Glomerular visceral epithelial cell (primary cell): ENCODE results near the gene SULT4A1.
"Not testable (repeated sequence)": the region's sequence is repeated elsewhere in the genome, so short reads cannot be mapped to it uniquely, and the experiment has no call there.

Source experiments
- DNase-seq: peaks from one replicate; pipeline ENCODE4 v3.0.0-alpha.2; 2016; ENCODE audit errors: extremely low spot score

SULT4A1 gene

GRCh38 chr22:43886231-43886630 is 23.9 kb upstream of the SULT4A1 start:
- DNase-seq, result no peak

- DNase-seq, result no peak
Observed at GRCh38 chr22:43885786-43886185, 23.5 kb upstream of the SULT4A1 start.

DNA sequence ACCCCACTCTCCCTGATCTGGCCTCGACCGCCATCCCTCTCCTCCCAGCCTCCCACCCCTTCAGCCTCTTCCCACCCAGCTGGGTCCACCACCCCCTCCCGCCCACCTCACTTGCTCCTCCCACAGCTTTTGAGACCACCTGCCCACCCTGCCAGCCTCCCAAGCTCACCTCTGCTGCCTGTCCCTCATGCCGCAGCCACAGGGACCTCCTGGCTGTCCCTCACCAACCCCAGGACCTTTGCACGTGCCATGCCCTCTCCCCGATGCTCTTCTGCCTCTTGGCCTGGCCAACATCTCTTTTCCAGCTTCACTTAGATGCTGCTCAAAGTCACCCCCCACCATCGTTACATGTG is 23.0 kb upstream of the SULT4A1 start:
- DNase-seq, result no peak

DNA sequence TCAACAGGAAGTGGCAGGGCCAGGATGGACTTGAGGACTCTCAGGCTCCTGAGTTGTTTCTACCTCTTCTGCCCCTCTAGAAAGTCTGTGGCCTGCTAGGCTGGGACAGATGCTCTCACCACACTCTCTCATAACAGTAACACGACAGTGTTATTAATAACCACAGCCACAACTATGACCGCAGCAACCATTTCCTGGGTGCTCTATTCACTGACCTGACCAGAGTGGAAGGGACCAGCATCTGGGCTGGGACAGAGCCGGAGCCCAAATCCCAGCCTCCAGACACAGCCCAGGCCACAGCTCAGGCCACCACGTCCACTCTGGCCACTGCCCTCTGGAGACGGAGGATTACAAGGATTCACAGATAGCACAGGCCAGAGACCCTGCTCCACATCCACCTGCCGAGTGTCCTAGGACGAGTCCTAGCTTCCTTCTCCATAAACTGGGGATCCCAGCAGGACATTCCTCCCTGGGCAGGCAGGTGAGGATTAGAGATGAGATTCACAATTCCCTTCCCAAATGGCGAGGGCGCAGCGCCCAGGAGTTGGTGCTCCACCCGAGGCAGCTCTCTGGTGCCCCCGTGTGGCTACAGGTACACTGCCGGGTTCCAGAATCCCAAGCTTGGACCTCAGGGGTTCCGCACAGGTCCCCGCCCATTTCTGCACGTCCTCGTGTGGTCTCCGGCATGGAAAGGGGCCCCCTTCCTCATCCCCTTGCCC is 22.4 kb upstream of the SULT4A1 start:
- DNase-seq, result peak; percentile 48

- no peak for DNase-seq
Observed at GRCh38 chr22:43883719-43884415, 21.6 kb upstream of the SULT4A1 start.

DNA sequence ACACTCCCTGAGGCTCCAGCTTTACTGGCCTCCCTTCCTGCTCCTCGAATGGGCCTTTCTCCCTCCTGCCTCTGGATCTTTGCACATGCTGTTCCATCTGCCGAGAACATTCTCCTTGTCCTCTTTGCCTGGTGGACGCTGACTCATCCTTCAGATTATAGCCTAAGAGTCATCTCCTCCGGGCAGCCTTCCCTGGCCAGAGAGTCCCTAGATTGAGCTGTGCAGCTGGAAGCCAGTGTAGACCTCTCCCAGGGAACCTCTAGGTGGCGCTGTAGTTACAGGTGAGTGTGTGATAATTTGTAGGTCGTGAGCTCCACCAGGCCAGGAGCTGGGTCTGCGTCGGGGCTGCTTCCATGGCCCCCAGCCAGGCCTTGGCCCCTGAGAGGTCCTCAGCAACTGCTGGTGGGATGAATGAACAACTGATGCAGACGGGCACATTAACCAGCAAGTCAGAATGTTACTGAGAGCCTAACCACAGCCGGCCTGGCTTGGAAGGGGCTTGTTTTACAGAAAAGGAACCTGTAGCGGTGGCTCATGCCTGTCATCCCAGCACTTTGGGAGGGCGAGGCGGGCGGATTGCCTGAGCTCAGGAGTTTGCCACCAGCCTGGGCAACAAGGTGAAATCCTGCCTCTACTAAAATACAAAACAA is 20.8 kb upstream of the SULT4A1 start:
- DNase-seq, result peak; percentile 70

GRCh38 chr22:43882122-43882767 is 19.9 kb upstream of the SULT4A1 start:
- no peak for DNase-seq

DNA sequence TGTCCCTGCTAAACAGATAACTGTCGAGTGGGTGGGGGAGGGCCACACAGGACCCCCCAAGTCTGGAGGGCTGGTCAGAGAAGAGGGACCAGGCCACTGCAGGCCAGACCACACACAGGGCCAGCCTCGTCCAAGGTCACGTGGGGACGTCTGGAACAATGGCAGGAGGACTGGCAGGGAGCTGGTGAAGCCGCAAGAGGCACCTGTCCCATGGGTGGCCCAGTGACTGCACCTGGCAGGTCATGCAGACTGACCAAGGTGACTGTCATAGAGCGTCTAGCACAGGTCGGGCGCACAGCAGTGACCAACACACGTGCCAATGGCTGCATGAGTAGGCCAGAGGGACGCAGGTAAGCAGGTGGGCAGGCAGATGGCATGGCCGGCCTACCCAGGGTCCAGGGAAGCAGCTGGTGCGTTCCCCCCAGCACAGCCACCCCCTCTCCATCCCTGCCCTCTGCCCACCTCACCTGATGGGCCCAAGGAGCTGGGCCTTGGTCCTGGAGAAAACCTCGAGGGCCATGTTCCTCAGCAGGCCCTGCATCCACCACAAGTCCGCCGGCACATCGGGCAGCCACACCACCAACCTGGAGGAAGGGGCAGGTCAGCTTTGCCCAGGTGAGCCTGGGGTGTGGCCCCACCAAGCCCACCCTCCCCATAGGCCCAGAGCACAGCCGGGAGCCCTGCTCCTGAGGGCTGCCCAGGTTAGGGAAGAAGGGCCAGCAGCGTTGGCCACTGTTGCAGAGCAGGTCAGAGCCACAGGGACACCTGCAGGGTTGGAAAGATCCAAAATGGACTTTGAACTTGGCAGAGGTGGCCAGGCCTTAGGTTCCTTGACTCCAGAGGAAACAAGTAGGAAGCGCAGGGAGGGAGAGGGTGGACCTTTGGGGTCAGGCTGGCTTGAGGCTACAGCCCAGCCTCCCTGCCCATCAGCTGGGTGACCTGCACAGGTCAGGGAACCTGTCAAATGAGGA is 19.1 kb upstream of the SULT4A1 start:
- DNase-seq, result no peak

DNA sequence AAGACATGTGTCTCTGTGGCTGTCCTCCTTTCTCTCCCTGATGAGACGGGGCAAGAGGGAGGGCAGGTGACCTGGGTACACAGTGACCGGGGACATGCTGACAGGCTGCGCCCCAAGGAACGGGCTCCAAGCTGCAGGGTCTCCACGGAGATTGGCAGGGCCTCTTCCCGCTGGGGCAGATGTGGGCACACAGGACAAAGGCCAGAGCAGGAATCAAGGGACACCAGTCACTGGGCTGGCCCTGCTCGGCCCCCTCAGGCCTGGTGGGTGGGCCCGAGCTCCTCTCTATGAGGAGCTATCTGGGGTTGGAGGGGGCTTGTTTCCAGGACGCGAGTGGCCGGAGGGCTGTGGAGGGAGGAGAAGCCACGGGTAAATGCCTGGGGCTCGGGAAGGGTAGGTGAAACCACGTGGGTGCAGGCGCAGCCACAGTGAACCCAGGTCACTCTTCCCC is 18.3 kb upstream of the SULT4A1 start:
- no peak for DNase-seq

DNA sequence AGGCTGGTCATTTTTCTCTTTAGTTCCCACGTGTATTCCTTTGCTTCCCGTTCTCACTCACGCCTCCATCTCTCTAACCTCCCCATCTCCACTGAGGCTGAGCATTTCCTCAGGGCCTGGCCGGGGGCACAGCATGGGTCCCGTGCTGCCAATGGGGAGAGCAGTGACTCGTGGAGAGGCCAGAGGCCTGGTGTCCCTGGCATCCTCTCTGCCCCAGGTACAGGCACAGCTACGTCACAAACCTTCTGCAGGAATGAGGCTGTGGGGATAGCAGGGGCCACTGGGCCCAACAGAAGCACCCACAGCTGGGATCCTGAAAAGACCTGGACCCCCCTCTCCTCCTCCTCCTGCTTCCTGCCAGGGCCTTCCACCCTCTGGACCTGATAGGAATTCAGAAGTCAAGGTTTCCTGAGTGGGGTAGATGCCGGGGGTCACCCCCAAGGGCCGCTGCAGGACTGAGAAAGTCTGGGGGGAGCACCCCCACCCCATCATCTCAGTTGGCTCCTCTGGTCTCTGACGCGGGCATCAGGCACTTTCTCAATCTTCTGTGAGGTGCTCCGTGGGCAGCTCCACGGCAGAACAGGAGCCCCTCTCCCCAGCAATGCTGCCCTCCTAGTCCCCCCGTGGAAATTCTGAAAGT is 17.7 kb upstream of the SULT4A1 start:
- no peak for DNase-seq

GRCh38 chr22:43878831-43879550 is 16.7 kb upstream of the SULT4A1 start:
- no peak for DNase-seq

DNA sequence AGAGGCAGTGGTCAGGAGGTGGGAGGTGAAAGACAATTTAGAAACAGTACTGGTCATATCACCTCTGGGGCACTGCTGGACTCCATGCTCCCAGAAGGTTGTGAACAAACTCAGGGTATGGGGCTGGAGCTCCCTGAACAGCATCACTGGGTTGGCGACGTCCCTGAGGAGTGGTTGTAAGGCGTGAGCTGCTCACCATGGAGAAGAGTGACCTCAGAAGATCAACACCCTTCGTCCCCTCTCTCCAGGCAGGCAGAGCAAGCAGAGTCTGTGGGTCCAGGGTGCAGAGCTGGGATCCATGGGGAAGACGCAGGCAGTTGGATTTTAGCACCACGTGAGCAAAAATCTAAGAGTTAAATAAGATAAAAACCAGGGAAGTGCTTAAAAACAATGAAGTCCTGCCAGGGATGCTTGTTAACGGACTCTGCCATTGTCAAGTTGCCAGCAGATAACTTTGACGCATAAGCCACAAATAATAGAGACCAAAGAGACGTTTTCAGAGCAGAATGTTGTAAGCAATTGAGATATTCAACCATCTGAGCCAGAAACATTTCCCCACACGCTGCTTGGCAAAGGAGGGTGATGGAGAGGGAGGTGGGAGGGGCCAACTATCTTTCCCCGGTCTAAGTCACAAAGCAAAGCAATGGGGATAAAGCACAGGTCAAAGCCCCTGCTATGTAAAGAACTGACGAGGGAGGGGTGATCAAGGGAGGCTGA is 15.9 kb upstream of the SULT4A1 start:
- no peak for DNase-seq

DNA sequence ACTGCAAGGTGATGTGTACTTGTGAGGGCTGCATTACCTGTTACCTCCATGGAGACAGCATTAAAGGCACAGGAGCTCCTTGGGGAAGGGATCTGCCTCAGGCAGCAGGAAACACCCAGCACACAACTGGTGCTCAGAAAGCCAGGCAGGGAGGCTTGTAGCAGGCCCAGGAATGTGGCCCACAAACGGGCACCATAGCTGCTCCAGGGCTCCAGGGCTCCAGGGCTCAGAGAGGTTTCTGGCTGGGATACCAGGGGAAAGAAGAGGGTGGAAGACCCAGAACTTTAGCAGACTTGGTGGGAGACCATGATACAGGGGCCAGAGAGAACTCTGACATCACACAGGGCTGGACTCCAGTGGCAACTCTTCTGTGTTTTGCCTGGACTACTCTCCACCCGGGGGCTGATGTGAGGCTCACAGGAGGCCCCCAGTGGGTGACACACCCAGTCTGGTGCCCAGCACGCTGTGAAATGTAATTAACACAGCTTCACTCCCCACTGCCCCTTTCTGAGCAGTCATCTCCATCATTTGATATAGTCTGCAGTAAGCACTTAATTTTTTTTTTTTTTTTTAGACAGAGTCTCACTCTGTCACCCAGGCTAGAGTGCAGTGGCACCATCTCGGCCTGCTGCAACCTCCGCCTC is 14.7 kb upstream of the SULT4A1 start:
- DNase-seq, result no peak

GRCh38 chr22:43869799-43870198 is 7.5 kb upstream of the SULT4A1 start:
- DNase-seq, result no peak

DNA sequence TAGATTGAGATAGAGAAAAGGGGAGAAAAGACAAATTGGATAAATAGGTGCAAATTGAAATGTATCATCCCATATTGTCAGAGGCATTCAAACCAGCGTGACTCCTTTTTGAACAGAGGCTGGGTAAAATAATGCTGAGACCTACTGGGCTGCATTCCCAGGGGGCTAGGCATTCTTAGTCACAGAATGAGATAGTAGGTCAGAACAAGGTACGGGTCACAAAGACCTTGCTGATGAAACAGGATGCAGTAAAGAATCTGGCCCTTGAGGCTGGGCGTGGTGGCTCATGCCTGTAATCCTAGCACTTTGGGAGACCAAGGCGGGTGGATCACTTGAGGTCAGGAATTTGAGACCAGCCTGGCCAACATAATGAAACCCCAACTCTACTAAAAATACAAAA is 6.7 kb upstream of the SULT4A1 start:
- DNase-seq, result not testable (repeated sequence)

DNA sequence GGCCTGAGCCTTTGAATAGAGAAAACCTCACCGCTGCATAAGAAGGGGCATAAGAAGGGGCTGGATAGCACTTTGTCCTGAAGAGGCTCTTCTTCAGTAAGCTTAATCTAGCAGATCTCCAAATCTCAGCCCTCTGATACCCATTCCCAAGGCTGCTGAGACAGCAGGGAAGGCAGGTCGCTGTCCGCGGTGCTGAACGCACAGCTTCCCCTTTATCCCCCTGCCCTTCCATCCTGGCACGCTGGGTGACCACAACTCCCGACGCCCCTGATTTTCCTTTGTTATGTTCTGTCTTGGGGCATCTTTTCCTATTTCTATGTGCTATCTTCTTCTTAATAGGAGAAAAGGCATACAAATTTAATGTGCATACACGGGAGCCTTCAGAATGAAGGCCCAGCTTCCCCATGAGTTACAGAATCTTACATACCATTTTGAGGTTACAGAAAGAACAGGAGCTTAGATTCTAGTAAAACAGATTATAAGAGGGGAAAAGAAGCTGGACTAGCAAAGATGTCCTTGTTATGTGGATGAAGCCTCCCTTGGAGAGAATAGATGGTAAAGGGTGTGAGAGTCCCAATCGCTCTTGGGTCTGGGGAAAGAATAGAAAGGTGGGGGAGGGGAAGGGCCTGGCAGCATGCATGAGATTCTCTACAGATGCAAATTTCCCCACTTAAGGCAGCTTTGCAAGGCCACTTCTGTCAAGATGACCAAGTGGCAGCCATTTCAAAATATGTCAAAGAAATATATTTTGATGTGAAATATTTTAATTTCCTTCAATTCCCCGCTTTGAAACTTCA is 5.7 kb upstream of the SULT4A1 start:
- DNase-seq, result peak; percentile 42

DNA sequence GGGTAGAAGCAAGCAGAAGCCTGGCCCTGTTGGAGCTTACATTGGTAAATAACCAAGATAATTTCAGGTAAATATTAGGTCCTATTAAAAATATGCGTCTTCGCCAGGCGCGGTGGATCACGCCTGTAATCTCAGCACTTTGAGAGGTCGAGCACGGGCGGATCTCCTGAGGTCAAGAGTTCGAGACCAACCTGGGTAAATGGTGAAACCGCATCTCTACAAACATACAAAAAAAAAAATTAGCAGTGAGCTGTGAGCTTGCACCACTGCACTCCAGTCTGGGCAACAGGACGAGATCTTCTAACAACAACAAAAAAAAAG is 529 bp upstream of the SULT4A1 start:
- DNase-seq, result no peak

DNA sequence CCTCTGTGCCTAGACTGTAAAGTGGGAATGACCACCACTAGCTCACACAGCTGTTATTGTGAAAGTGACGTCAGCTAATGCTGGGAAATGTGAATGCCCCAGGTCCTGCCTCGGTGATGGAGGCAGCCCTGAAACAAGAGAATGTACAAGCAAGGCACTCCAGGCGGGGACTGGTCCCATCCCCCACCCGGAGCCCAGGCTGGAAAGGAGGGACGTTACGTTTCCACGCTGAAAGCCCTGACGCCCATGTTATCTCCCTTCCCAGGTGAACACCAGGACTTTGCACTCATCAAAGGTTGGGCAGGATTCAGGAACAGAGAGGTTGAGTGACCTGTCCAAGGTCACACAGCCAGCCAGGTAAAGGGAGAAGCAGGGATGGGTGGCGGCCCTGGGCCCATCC is 784 bp downstream of the SULT4A1 start:
- DNase-seq, result no peak
